GM23338 (cell line): Measurements from ENCODE around the gene BICC1. TPM values are rescaled to one million over a fixed set of nuclear protein-coding genes. Genes with fewer than 3 reads are reported as not detected.

Experiments used
- ATAC-seq: fragments of 200-7000 bp; cut with Tn5 transposase; 3 replicates; pipeline ENCODE4 v1.9.1; 2020
- DNase-seq: peaks from one replicate; pipeline ENCODE4 v3.0.0-alpha.2; 2015; ENCODE audit warnings: low spot score
- H2AFZ ChIP-seq: fragments of 200-600 bp; sonication (generic); 2 replicates; pipeline ENCODE4 v1.8.0; 2016; ENCODE audit warnings: antibody characterized with exemption, mild to moderate bottlenecking, moderate library complexity
- H3F3A ChIP-seq: fragments of 200-600 bp; sonication (generic); replicated peaks from 2 replicates; pipeline ENCODE4 v1.8.0; 2017; ENCODE audit warnings: antibody characterized with exemption, mixed run types, low read depth
- H3K27ac ChIP-seq: fragments of 200-600 bp; sonication (generic); 2 replicates; pipeline ENCODE4 v1.6.1; 2016; ENCODE audit warnings: low read depth
- H3K27me3 ChIP-seq: fragments of 200-600 bp; sonication (generic); 2 replicates; pipeline ENCODE4 v1.8.0; 2016; ENCODE audit warnings: mild to moderate bottlenecking, mixed run types, moderate library complexity; ENCODE audit not compliant: insufficient read depth
- H3K36me3 ChIP-seq: fragments of 200-600 bp; sonication (generic); 2 replicates; pipeline ENCODE4 v1.8.0; 2016; ENCODE audit warnings: mild to moderate bottlenecking; ENCODE audit not compliant: insufficient read depth
- H3K4me1 ChIP-seq: fragments of 200-600 bp; sonication (generic); 2 replicates; pipeline ENCODE4 v1.8.0; 2016; ENCODE audit warnings: mild to moderate bottlenecking, moderate library complexity; ENCODE audit not compliant: insufficient read depth
- H3K4me2 ChIP-seq: fragments of 200-600 bp; sonication (generic); 2 replicates; pipeline ENCODE4 v1.7.1; 2017; ENCODE audit warnings: mixed run types
- H3K4me3 ChIP-seq: fragments of 200-600 bp; sonication (generic); 2 replicates; pipeline ENCODE4 v1.6.1; 2016; ENCODE audit warnings: mixed run types
- H3K79me2 ChIP-seq: fragments of 200-600 bp; sonication (generic); replicated peaks from 2 replicates; pipeline ENCODE4 v1.8.0; 2017; ENCODE audit warnings: mild to moderate bottlenecking; ENCODE audit not compliant: insufficient read depth
- H3K9me2 ChIP-seq: fragments of 200-600 bp; sonication (generic); 2 replicates; pipeline ENCODE4 v1.8.0; 2017; ENCODE audit not compliant: insufficient read depth
- H4K20me1 ChIP-seq: fragments of 200-600 bp; sonication (generic); replicated peaks from 2 replicates; pipeline ENCODE4 v1.8.0; 2017; ENCODE audit warnings: mild to moderate bottlenecking; ENCODE audit not compliant: insufficient read depth
- H3K27ac Mint-ChIP-seq: 2 replicates; pipeline ENCODE4 v1.8.0; 2020; ENCODE audit warnings: inconsistent platforms, mild to moderate bottlenecking, moderate library complexity, mixed read lengths
- H3K27me3 Mint-ChIP-seq: 3 replicates; pipeline ENCODE4 v1.8.0; 2022; ENCODE audit warnings: low read depth, mild to moderate bottlenecking, moderate library complexity, mixed read lengths, inconsistent platforms; ENCODE audit not compliant: insufficient read depth, poor library complexity
- H3K36me3 Mint-ChIP-seq: 3 replicates; pipeline ENCODE4 v1.8.0; 2021; ENCODE audit warnings: low read depth, mild to moderate bottlenecking, inconsistent platforms, moderate library complexity, mixed read lengths
- H3K4me1 Mint-ChIP-seq: 3 replicates; pipeline ENCODE4 v1.8.0; 2020; ENCODE audit warnings: mild to moderate bottlenecking, inconsistent platforms, mixed read lengths
- H3K4me3 Mint-ChIP-seq: 3 replicates; pipeline ENCODE4 v1.8.0; 2021; ENCODE audit warnings: moderate library complexity, mild to moderate bottlenecking, inconsistent platforms, mixed read lengths
- H3K9me3 Mint-ChIP-seq: 3 replicates; pipeline ENCODE4 v1.8.0; 2020; ENCODE audit warnings: moderate library complexity, mild to moderate bottlenecking, inconsistent platforms, mixed read lengths
- CREB1 ChIP-seq: fragments of 250-450 bp; sonication (Bioruptor Pico); IDR thresholded peaks from 2 replicates; pipeline ENCODE4 v1.5.0; 2020; ENCODE audit warnings: low read depth, mild to moderate bottlenecking, moderate library complexity
- ETS1 ChIP-seq: IDR thresholded peaks from 2 replicates; pipeline ENCODE4 v1.6.1; 2016; ENCODE audit warnings: antibody characterized with exemption
- EZH2phosphoT487 ChIP-seq: fragments of 200-600 bp; sonication (generic); IDR thresholded peaks from one replicate; pipeline ENCODE4 v1.8.1; 2018; ENCODE audit warnings: antibody characterized with exemption; ENCODE audit not compliant: unreplicated experiment
- JUNB ChIP-seq: IDR thresholded peaks from one replicate; pipeline ENCODE4 v1.6.1; 2016; ENCODE audit warnings: antibody characterized with exemption; ENCODE audit not compliant: unreplicated experiment
- NANOG ChIP-seq: IDR thresholded peaks from 2 replicates; pipeline ENCODE4 v1.6.1; 2016; ENCODE audit warnings: antibody characterized with exemption, borderline replicate concordance
- POLR2AphosphoS5 ChIP-seq: IDR thresholded peaks from 2 replicates; pipeline ENCODE4 v1.6.1; 2016; ENCODE audit warnings: antibody characterized with exemption, low read depth
- STAT1 ChIP-seq: IDR thresholded peaks from one replicate; pipeline ENCODE4 v1.6.1; 2016; ENCODE audit warnings: antibody characterized with exemption; ENCODE audit not compliant: unreplicated experiment
- ZNF114 ChIP-seq: fragments of 250-450 bp; sonication (Bioruptor Pico); IDR thresholded peaks from 2 replicates; pipeline ENCODE4 v1.5.0; 2020; ENCODE audit warnings: mild to moderate bottlenecking, moderate library complexity
- ZNF331 ChIP-seq: fragments of 250-450 bp; sonication (Bioruptor Pico); IDR thresholded peaks from 2 replicates; pipeline ENCODE4 v1.5.0; 2020; ENCODE audit warnings: low read depth, mild to moderate bottlenecking, moderate library complexity
- polyA plus RNA-seq: library from polyadenylated mRNA; unstranded; fragments of >200 nt; fragmentation: Nextera tagmentation; extraction: Ambion mirVana; gene quantifications from 2 replicates; pipeline ENCODE4 v1.2.1, GENCODE V29; 2016
- total RNA-seq: library from RNA; depleted of rRNA; stranded (reverse); fragments of >200 nt; shearing (Covaris generic); gene quantifications from 2 replicates; pipeline ENCODE4 v1.2.3, GENCODE V29; 2014
- TF ChIP-seq, protein P1 (sequence below): fragments of 250-450 bp; sonication (Bioruptor Pico); IDR thresholded peaks from 2 replicates; pipeline ENCODE4 v1.5.0; 2020; ENCODE audit warnings: mild to moderate bottlenecking, moderate library complexity
- TF ChIP-seq, protein P2 (sequence below), 2 experiments: fragments of 200-600 bp in 1 of 2; sonication (generic) in 1 of 2; conservative IDR thresholded peaks; 2 replicates each; pipeline versions ENCODE4 v1.5.1 to v1.6.1; 2016 to 2017; ENCODE audit warnings: antibody characterized with exemption in 2 of 2, low read depth in 2 of 2, mild to moderate bottlenecking in 2 of 2, moderate library complexity in 1 of 2
- TF ChIP-seq, protein P3 (sequence below): IDR thresholded peaks from one replicate; pipeline ENCODE4 v1.6.1; 2018; ENCODE audit warnings: antibody characterized with exemption; ENCODE audit not compliant: unreplicated experiment

Gene BICC1
- total and polyA plus RNA-seq, 2 experiments from 2014 or later: 1.3 to 2.2 TPM

DNA sequence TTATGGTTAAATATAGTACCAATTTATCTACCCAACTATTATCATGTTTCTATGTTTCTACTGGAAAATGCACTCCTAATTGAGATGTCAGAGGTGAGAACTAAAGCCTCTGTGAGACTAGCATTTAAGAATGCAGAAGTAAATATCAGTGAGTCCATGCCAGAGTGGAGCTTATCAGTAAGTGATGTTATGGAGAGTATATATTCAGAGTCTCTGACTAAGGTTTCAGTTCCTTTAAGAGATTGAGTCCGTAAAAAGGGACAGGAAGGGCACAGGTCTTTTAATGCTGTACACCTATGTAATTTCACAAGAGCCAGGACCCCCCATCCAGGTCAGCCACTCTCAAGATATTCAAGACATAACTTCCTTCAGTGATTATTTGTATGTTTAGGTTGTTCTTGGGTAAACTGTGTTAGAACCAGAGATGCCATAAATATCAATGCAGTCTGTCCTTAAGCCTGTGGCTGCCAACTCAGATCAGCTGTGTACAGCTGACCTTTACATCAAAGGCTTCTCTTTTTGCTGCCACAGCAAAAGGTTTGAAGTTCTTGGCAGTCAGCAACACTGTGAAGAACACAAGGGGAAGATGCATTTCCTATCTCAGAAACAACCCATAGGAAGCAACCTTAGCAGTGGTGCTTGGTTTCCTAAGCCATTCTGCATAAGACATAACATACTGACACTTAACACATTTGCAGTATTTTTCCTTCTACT is 244.8 kb downstream of the BICC1 start:
- ATAC-seq: no peak
- H3K36me3 ChIP-seq: no peaks in the 10 kb centered on the region
- no peak overlapping the region for H3K4me3 ChIP-seq
- Mint-ChIP-seq H3K4me3 (no peak overlapping the region), H3K9me3 (no peaks in the 10 kb centered on the region), H3K27ac (no peak overlapping the region), H3K36me3 (no peaks in the 10 kb centered on the region), H3K27me3 (peaks cover 3% of the 10 kb centered on the region), H3K4me1 (peaks cover 12% of the 10 kb centered on the region; the same call in 2 of the 3 replicates)
- H3F3A ChIP-seq: no peaks in the 10 kb centered on the region
- H3K4me2 ChIP-seq: no peak overlapping the region
- TF ChIP-seq NANOG (no peak), CREB1 (CRISPR knock-in tag) (no peak), STAT1 (no peak), EZH2phosphoT487 (no peak), ZNF331 (no peak), POLR2AphosphoS5 (no peak), ETS1 (no peak), JUNB (no peak), ZNF114 (no peak)
- TF ChIP-seq, protein P1, sequence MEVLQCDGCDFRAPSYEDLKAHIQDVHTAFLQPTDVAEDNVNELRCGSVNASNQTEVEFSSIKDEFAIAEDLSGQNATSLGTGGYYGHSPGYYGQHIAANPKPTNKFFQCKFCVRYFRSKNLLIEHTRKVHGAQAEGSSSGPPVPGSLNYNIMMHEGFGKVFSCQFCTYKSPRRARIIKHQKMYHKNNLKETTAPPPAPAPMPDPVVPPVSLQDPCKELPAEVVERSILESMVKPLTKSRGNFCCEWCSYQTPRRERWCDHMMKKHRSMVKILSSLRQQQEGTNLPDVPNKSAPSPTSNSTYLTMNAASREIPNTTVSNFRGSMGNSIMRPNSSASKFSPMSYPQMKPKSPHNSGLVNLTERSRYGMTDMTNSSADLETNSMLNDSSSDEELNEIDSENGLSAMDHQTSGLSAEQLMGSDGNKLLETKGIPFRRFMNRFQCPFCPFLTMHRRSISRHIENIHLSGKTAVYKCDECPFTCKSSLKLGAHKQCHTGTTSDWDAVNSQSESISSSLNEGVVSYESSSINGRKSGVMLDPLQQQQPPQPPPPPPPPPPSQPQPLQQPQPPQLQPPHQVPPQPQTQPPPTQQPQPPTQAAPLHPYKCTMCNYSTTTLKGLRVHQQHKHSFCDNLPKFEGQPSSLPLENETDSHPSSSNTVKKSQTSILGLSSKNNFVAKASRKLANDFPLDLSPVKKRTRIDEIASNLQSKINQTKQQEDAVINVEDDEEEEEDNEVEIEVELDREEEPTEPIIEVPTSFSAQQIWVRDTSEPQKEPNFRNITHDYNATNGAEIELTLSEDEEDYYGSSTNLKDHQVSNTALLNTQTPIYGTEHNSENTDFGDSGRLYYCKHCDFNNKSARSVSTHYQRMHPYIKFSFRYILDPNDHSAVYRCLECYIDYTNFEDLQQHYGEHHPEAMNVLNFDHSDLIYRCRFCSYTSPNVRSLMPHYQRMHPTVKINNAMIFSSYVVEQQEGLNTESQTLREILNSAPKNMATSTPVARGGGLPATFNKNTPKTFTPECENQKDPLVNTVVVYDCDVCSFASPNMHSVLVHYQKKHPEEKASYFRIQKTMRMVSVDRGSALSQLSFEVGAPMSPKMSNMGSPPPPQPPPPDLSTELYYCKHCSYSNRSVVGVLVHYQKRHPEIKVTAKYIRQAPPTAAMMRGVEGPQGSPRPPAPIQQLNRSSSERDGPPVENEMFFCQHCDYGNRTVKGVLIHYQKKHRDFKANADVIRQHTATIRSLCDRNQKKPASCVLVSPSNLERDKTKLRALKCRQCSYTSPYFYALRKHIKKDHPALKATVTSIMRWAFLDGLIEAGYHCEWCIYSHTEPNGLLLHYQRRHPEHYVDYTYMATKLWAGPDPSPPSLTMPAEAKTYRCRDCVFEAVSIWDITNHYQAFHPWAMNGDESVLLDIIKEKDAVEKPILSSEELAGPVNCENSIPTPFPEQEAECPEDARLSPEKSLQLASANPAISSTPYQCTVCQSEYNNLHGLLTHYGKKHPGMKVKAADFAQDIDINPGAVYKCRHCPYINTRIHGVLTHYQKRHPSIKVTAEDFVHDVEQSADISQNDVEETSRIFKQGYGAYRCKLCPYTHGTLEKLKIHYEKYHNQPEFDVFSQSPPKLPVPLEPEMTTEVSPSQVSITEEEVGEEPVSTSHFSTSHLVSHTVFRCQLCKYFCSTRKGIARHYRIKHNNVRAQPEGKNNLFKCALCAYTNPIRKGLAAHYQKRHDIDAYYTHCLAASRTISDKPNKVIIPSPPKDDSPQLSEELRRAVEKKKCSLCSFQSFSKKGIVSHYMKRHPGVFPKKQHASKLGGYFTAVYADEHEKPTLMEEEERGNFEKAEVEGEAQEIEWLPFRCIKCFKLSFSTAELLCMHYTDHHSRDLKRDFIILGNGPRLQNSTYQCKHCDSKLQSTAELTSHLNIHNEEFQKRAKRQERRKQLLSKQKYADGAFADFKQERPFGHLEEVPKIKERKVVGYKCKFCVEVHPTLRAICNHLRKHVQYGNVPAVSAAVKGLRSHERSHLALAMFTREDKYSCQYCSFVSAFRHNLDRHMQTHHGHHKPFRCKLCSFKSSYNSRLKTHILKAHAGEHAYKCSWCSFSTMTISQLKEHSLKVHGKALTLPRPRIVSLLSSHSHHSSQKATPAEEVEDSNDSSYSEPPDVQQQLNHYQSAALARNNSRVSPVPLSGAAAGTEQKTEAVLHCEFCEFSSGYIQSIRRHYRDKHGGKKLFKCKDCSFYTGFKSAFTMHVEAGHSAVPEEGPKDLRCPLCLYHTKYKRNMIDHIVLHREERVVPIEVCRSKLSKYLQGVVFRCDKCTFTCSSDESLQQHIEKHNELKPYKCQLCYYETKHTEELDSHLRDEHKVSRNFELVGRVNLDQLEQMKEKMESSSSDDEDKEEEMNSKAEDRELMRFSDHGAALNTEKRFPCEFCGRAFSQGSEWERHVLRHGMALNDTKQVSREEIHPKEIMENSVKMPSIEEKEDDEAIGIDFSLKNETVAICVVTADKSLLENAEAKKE (CRISPR knock-in tag): no peak
- TF ChIP-seq, protein P2, sequence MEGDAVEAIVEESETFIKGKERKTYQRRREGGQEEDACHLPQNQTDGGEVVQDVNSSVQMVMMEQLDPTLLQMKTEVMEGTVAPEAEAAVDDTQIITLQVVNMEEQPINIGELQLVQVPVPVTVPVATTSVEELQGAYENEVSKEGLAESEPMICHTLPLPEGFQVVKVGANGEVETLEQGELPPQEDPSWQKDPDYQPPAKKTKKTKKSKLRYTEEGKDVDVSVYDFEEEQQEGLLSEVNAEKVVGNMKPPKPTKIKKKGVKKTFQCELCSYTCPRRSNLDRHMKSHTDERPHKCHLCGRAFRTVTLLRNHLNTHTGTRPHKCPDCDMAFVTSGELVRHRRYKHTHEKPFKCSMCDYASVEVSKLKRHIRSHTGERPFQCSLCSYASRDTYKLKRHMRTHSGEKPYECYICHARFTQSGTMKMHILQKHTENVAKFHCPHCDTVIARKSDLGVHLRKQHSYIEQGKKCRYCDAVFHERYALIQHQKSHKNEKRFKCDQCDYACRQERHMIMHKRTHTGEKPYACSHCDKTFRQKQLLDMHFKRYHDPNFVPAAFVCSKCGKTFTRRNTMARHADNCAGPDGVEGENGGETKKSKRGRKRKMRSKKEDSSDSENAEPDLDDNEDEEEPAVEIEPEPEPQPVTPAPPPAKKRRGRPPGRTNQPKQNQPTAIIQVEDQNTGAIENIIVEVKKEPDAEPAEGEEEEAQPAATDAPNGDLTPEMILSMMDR (conservative IDR thresholded peaks at IDR 0.05; ENCODE audit: low read depth in 2 of 2): no peak
- TF ChIP-seq, protein P3, sequence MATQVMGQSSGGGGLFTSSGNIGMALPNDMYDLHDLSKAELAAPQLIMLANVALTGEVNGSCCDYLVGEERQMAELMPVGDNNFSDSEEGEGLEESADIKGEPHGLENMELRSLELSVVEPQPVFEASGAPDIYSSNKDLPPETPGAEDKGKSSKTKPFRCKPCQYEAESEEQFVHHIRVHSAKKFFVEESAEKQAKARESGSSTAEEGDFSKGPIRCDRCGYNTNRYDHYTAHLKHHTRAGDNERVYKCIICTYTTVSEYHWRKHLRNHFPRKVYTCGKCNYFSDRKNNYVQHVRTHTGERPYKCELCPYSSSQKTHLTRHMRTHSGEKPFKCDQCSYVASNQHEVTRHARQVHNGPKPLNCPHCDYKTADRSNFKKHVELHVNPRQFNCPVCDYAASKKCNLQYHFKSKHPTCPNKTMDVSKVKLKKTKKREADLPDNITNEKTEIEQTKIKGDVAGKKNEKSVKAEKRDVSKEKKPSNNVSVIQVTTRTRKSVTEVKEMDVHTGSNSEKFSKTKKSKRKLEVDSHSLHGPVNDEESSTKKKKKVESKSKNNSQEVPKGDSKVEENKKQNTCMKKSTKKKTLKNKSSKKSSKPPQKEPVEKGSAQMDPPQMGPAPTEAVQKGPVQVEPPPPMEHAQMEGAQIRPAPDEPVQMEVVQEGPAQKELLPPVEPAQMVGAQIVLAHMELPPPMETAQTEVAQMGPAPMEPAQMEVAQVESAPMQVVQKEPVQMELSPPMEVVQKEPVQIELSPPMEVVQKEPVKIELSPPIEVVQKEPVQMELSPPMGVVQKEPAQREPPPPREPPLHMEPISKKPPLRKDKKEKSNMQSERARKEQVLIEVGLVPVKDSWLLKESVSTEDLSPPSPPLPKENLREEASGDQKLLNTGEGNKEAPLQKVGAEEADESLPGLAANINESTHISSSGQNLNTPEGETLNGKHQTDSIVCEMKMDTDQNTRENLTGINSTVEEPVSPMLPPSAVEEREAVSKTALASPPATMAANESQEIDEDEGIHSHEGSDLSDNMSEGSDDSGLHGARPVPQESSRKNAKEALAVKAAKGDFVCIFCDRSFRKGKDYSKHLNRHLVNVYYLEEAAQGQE: no peak
- no peaks in the 10 kb centered on the region for H3K9me2 ChIP-seq
- H3K27ac ChIP-seq: no peak overlapping the region
- H2AFZ ChIP-seq: no peak overlapping the region
- H3K4me1 ChIP-seq: 0 out of 2 replicates have a peak, but pooled peaks cover 6% of the 10 kb centered on the region
- no peak for DNase-seq
- H4K20me1 ChIP-seq: no peaks in the 10 kb centered on the region
- H3K27me3 ChIP-seq: no peaks in the 10 kb centered on the region
- no peaks in the 10 kb centered on the region for H3K79me2 ChIP-seq
